MM.1S (cell line): Measurements from ENCODE around the gene C17orf50.

Experiments
- DNase-seq: peaks from one replicate; pipeline ENCODE4 v3.0.0-alpha.2; 2015
- H2AFZ ChIP-seq: fragments of 300-600 bp; sonication (generic); 2 replicates; pipeline ENCODE4 v1.6.0; 2016; ENCODE audit warnings: antibody characterized with exemption, low read length
- H3F3A ChIP-seq: fragments of 300-600 bp; sonication (generic); 2 replicates; pipeline ENCODE4 v1.6.1; 2016; ENCODE audit warnings: mild to moderate bottlenecking, antibody characterized with exemption, low read length, moderate library complexity, mixed read lengths; ENCODE audit not compliant: insufficient read depth
- H3K27ac ChIP-seq: fragments of 300-600 bp; sonication (generic); 2 replicates; pipeline ENCODE4 v1.5.1; 2016; ENCODE audit warnings: mild to moderate bottlenecking, low read length
- H3K27me3 ChIP-seq: fragments of 300-600 bp; sonication (generic); replicated peaks from 2 replicates; pipeline ENCODE4 v1.6.0; 2016; ENCODE audit warnings: low read length; ENCODE audit not compliant: insufficient read depth
- H3K36me3 ChIP-seq: fragments of 300-600 bp; sonication (generic); replicated peaks from 2 replicates; pipeline ENCODE4 v1.6.1; 2016; ENCODE audit warnings: mild to moderate bottlenecking, low read length, mixed read lengths; ENCODE audit not compliant: insufficient read depth
- H3K4me1 ChIP-seq: fragments of 300-600 bp; sonication (generic); 2 replicates; pipeline ENCODE4 v1.6.1; 2016; ENCODE audit warnings: low read length, mixed read lengths
- H3K4me2 ChIP-seq: fragments of 300-600 bp; sonication (generic); 2 replicates; pipeline ENCODE4 v1.6.0; 2016; ENCODE audit warnings: low read depth, low read length
- H3K4me3 ChIP-seq: fragments of 300-600 bp; sonication (generic); 2 replicates; pipeline ENCODE4 v1.5.1; 2016; ENCODE audit warnings: low read length, mixed read lengths
- H3K79me2 ChIP-seq: fragments of 300-600 bp; sonication (generic); 2 replicates; pipeline ENCODE4 v1.6.1; 2016; ENCODE audit warnings: mixed run types, low read length, mixed read lengths
- H3K9ac ChIP-seq: fragments of 300-600 bp; sonication (generic); 2 replicates; pipeline ENCODE4 v1.6.1; 2016; ENCODE audit warnings: low read length, mixed read lengths
- H3K9me2 ChIP-seq: fragments of 300-600 bp; sonication (generic); replicated peaks from 2 replicates; pipeline ENCODE4 v1.6.1; 2016; ENCODE audit warnings: mild to moderate bottlenecking, low read length, mixed read lengths; ENCODE audit not compliant: insufficient read depth
- H3K9me3 ChIP-seq: fragments of 300-600 bp; sonication (generic); replicated peaks from 2 replicates; pipeline ENCODE4 v1.6.1; 2016; ENCODE audit warnings: mild to moderate bottlenecking, low read length, mixed read lengths; ENCODE audit not compliant: insufficient read depth
- H4K20me1 ChIP-seq: fragments of 300-600 bp; sonication (generic); 2 replicates; pipeline ENCODE4 v1.6.1; 2016; ENCODE audit warnings: mild to moderate bottlenecking, low read length, moderate library complexity, mixed read lengths; ENCODE audit not compliant: insufficient read depth
- EZH2 ChIP-seq: fragments of 300-600 bp; sonication (generic); optimal IDR thresholded peaks from 2 replicates; pipeline ENCODE3; 2017; ENCODE audit warnings: low read depth, mild to moderate bottlenecking, antibody characterized with exemption, low read length, mixed read lengths
- EZH2phosphoT487 ChIP-seq: fragments of 300-600 bp; sonication (generic); IDR thresholded peaks from 2 replicates; pipeline ENCODE4 v1.6.1; 2018; ENCODE audit warnings: antibody characterized with exemption, low read length
- TF ChIP-seq, protein P1 (sequence below): fragments of 300-600 bp; sonication (generic); IDR thresholded peaks from 2 replicates; pipeline ENCODE4 v1.5.1; 2016; ENCODE audit warnings: antibody characterized with exemption, low read length, mixed read lengths

C17orf50 gene

DNA sequence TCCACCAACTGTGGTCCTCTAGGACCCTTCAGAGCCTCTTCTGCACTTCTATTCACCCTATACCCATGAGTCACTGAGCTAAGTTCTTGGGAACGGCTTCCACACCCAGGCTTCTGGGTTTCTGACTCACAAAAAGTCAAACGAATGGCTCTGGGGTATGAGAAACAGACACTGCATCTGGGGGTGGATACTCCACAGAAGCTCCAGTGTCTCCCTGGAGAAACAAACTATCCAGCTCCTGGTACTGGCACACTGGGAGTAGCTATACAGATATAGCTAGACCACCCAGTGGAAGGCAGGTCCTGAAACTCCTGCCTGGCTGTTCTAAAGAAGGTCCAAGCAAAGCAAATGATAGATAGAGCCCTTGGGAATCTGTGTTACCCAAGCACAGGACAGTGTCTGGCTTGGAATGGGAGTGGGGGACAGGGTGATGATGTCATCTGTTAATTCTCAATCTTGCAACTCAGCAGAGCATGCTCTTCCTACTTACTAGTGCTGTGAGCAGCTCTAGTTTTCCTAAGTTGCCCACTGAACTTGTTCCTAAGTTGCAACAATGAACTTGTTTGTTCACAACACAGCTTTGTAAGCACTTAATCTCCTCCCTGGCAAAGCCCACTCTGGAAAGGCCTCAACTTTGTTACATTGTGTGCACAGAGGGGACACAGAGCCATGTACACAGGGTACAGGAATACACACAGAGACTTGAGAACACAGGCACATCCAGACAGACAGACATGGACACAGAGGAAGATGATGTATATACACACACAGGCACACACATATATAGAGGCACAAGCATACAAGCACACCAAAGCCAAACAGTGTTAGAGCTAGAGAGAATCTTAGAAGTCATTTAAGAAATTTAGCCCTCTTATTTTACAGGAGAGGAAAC, 28.0 kb downstream of the C17orf50 start:
- no peak for DNase-seq
- no peaks in the 10 kb centered on the region for H3K4me1 ChIP-seq
- no peaks in the 10 kb centered on the region for H3K9me3 ChIP-seq
- TF ChIP-seq EZH2 = no peak
- TF ChIP-seq EZH2phosphoT487 = no peak
- TF ChIP-seq, protein P1, sequence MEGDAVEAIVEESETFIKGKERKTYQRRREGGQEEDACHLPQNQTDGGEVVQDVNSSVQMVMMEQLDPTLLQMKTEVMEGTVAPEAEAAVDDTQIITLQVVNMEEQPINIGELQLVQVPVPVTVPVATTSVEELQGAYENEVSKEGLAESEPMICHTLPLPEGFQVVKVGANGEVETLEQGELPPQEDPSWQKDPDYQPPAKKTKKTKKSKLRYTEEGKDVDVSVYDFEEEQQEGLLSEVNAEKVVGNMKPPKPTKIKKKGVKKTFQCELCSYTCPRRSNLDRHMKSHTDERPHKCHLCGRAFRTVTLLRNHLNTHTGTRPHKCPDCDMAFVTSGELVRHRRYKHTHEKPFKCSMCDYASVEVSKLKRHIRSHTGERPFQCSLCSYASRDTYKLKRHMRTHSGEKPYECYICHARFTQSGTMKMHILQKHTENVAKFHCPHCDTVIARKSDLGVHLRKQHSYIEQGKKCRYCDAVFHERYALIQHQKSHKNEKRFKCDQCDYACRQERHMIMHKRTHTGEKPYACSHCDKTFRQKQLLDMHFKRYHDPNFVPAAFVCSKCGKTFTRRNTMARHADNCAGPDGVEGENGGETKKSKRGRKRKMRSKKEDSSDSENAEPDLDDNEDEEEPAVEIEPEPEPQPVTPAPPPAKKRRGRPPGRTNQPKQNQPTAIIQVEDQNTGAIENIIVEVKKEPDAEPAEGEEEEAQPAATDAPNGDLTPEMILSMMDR = no peak
- H3K79me2 ChIP-seq = no peaks in the 10 kb centered on the region
- H4K20me1 ChIP-seq = no peaks in the 10 kb centered on the region
- H3K27me3 ChIP-seq = no peaks in the 10 kb centered on the region; the same call in 1 of the 2 replicates
- H3F3A ChIP-seq = no peaks in the 10 kb centered on the region
- no peaks in the 10 kb centered on the region for H3K36me3 ChIP-seq
- no peak overlapping the region for H3K4me2 ChIP-seq
- H3K9me2 ChIP-seq = no peaks in the 10 kb centered on the region
- H3K4me3 ChIP-seq = no peak overlapping the region
- no peak overlapping the region for H3K27ac ChIP-seq
- H3K9ac ChIP-seq = no peak overlapping the region
- H2AFZ ChIP-seq = no peak overlapping the region

DNA sequence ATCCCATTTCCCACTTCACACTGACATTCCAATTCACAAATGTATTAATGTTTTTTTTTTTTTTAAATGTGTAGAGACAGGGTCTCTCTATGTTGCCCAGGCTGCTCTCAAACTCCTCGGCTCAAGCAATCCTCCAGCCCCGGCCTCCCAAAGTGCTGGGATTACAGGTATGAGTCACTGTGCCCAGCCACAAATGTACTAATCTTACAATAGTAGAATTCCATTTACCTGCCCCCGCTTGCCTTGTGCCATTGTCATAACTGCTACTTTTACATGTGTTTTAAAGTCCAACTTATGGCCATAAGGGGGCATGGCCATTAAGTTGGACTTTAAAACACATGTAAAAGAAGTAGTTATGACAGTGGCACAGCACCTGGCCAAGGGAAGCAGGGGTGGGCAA, 30.2 kb downstream of the C17orf50 start:
- no peaks in the 10 kb centered on the region for H3K79me2 ChIP-seq
- TF ChIP-seq, protein P1 = no peak
- no peak for TF ChIP-seq EZH2
- TF ChIP-seq EZH2phosphoT487 = no peak

DNA sequence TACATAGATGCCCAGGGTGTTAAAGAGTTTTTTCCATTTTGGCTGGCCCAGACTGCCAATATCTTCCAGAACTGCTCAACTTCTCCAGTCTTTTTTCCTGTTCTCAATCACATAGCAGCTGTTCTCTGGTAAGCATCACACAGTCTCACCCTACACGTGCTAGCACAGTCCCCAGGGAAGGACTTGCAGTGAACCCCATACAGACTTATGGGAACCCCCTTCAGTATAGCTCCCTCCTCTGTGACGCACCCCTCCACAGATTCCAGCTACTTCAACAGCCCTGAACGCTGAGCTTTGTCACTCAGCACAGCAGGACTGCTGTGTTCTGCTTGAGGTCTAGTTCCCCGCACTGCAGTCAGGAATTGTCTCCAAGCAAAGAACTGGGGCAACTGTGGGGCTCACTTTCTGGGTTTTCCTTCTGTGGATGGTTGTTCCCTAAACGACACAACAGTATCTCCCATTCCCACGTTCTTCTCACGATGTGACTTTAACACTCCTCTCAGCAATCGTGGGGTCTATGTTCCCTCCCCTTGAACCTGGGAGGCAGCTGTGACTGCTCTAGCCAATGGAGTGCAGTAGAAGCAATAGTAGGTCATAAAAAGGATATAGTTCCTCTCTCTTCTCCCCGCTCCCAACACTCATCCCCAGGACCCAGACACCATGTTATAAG, 31.1 kb downstream of the C17orf50 start:
- Histone ChIP-seq H3K4me3 (no peak overlapping the region), H3F3A (no peaks in the 10 kb centered on the region), H3K36me3 (no peaks in the 10 kb centered on the region), H3K27me3 (peaks cover 24% of the 10 kb centered on the region), H3K79me2 (no peaks in the 10 kb centered on the region), H3K9ac (no peak overlapping the region), H3K27ac (no peak overlapping the region), H4K20me1 (no peaks in the 10 kb centered on the region), H2AFZ (no peak overlapping the region), H3K4me2 (no peak overlapping the region), H3K9me3 (no peaks in the 10 kb centered on the region), H3K9me2 (no peaks in the 10 kb centered on the region), H3K4me1 (no peaks in the 10 kb centered on the region)
- no peak for TF ChIP-seq EZH2
- no peak for DNase-seq

More for the DNA sequence above, 30.2 kb downstream of the C17orf50 start:
- Histone ChIP-seq H3K9me2 (no peaks in the 10 kb centered on the region), H3K4me3 (no peak overlapping the region), H3K4me1 (no peaks in the 10 kb centered on the region), H3K4me2 (no peak overlapping the region), H3F3A (no peaks in the 10 kb centered on the region), H3K9ac (no peak overlapping the region), H3K27ac (no peak overlapping the region), H3K27me3 (peaks cover 14% of the 10 kb centered on the region), H2AFZ (no peak overlapping the region), H3K9me3 (no peaks in the 10 kb centered on the region), H4K20me1 (no peaks in the 10 kb centered on the region), H3K36me3 (no peaks in the 10 kb centered on the region)
- no peak for DNase-seq

DNA sequence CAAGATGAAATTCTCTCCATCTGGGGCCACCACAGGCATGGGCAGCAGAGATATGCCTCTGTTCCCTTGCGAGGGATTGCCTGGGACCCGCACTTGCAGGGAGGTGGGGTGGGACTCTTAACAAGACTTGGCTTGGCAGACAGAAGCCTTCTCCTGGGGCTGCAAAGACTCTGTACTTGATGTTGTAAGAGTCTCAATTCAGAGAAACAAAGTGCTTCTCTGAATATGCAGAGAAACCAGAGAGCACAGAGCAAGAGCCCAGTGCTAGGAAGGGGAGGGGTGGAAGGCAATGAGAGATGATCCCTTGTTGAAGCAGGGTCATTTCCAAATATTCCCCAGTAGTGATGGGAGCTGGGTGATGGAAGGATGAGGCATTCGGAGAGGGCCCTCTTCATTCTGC, 32.6 kb downstream of the C17orf50 start:
- H3F3A ChIP-seq = no peaks in the 10 kb centered on the region
- peaks cover 38% of the 10 kb centered on the region for H3K27me3 ChIP-seq
- H3K4me3 ChIP-seq = no peak overlapping the region
- no peak overlapping the region for H3K27ac ChIP-seq
- H3K36me3 ChIP-seq = no peaks in the 10 kb centered on the region
- H4K20me1 ChIP-seq = no peaks in the 10 kb centered on the region
- no peaks in the 10 kb centered on the region for H3K4me1 ChIP-seq
- no peak overlapping the region for H3K4me2 ChIP-seq
- no peak overlapping the region for H2AFZ ChIP-seq
- TF ChIP-seq EZH2 (no peak), EZH2phosphoT487 (no peak)
- TF ChIP-seq, protein P1 = no peak
- DNase-seq = no peak
- H3K79me2 ChIP-seq = no peaks in the 10 kb centered on the region
- no peaks in the 10 kb centered on the region for H3K9me3 ChIP-seq
- H3K9ac ChIP-seq = no peak overlapping the region
- no peaks in the 10 kb centered on the region for H3K9me2 ChIP-seq
